Stomach (tissue), 9 donors: ENCODE measurements around the gene MRE11. TPM values are rescaled to one million over a fixed set of nuclear protein-coding genes. Genes with fewer than 3 reads are reported as not detected.

ENCODE experiments used
- DNase-seq, 2 donors: peaks; one replicate each; pipeline versions ENCODE4 v3.0.0 to v3.0.0-alpha.2; 2013 to 2019
- H3K27ac ChIP-seq, 5 donors: fragments of 200-600 bp in 4 of 5; sonication (generic) in 4 of 5; one replicate each; pipeline ENCODE4 v1.5.1; 2013 to 2019; ENCODE audit warnings: mild to moderate bottlenecking in 1 of 5, moderate library complexity in 1 of 5
- H3K27me3 ChIP-seq, 3 donors: fragments of 200-600 bp; sonication (generic); one replicate each; pipeline ENCODE4 v1.5.1; 2017 to 2019; ENCODE audit warnings: mixed run types in 1 of 3
- H3K36me3 ChIP-seq, 4 donors: fragments of 200-600 bp; sonication (generic); 1 replicate in 3 of 4; 2 replicates in 1 of 4; pipeline ENCODE4 v1.5.1; 2016 to 2019
- H3K4me1 ChIP-seq, 4 donors: fragments of 200-600 bp; sonication (generic); one replicate each; pipeline ENCODE4 v1.5.1; 2016 to 2019
- H3K4me3 ChIP-seq, 4 donors: fragments of 200-600 bp; sonication (generic) in 3 of 4; one replicate each; pipeline ENCODE4 v1.5.1; 2016 to 2019; ENCODE audit warnings: mild to moderate bottlenecking in 1 of 4
- H3K9me3 ChIP-seq, 4 donors: fragments of 200-600 bp; sonication (generic); one replicate each; pipeline ENCODE4 v1.5.1; 2016 to 2019
- EP300 ChIP-seq: sonication (generic); formaldehyde crosslinking; IDR thresholded peaks from one replicate; pipeline ENCODE4 v1.6.1; 2017; ENCODE audit warnings: antibody characterized with exemption
- POLR2A ChIP-seq, 4 donors: fragments of 450-650 bp; IDR thresholded peaks; one replicate each; pipeline ENCODE4 v1.6.1; 2016; ENCODE audit warnings: antibody characterized with exemption in 4 of 4, control low read depth in 2 of 4, mild to moderate bottlenecking in 1 of 4, moderate library complexity in 1 of 4
- POLR2AphosphoS5 ChIP-seq, 3 donors: sonication (generic); formaldehyde crosslinking; IDR thresholded peaks; one replicate each; pipeline ENCODE4 v1.6.1; 2016; ENCODE audit warnings: antibody characterized with exemption in 3 of 3
- WGBS, 5 donors: extraction: QIAGEN DNeasy Blood & Tissue Kit in 3 of 5; methylation state at CpG; one replicate each; pipeline versions ENCODE4 v1.1.5 to v1.1.7; 2013 to 2018; 5-methylcytosine and 5-hydroxymethylcytosine counted together
- intact Hi-C: fragments of 100-400 bp; cut with DNase I; formaldehyde crosslinking; loops from one replicate; pipeline ENCODE4 v1.15.1; 2023; ENCODE audit warnings: low total_unique reads
- polyA plus RNA-seq, 3 donors: library from polyadenylated mRNA; stranded (reverse); fragments of 200-250 nt; gene quantifications; one replicate each; pipeline ENCODE4 v1.2.3, GENCODE V29; 2013
- total RNA-seq, 5 donors: library from RNA; depleted of rRNA; stranded (reverse); fragments of >200 nt; gene quantifications; one replicate each; pipeline versions ENCODE4 v1.1.0 to v1.2.3, GENCODE V29; 2014 to 2016
- TF ChIP-seq, protein P1 (sequence below), 7 experiments: fragments of 450-650 bp in 4 of 7; fragments of 200-600 bp in 3 of 7; sonication (generic) in 3 of 7; IDR thresholded peaks; one replicate each; pipeline ENCODE4 v1.5.1; 2016 to 2019; ENCODE audit warnings: antibody characterized with exemption in 7 of 7, control low read depth in 2 of 7, mild to moderate bottlenecking in 1 of 7
- donor health status: healthy with polysubstance abuse.
- donor health status: Bipolar disorder and iron deficiency.
- donor health status: healthy.

The MRE11 gene
- total and polyA plus RNA-seq, 8 donors, result 1.5 to 39.3 (median 6.3) TPM

DNA sequence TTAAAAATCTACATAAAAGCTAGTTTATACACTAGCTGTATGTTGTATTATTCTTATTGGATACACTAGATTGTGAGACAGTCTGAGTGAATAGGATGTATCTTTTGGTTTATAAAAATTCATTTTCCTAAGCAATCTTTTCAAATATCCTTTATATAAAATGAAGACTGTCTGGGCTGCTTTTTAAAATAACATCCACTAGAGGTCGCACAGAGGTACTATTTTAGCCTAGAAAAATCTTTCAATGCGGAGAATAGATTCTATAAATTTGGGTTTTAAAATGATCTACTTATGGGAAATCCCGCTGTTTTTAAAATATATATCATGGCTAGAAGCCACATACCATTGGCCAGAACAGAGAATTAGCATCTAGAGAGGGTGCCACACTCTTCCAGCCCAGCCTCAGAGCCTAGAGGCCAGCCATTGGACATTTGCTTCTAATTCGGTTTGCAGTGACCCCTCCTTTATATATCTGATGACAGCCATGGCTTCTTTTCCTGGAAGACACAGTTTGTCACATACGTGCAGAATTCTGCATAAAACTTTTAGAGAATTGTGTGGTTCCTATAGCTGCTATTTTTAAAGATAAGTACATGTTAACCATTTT is 25.9 kb upstream of the MRE11 start:
- peak in 1 of 2 donors; percentile 68 for DNase-seq
- Histone ChIP-seq H3K27ac (no peak overlapping the region), H3K27me3 (no peaks in the 10 kb centered on the region), H3K4me3 (no peak overlapping the region), H3K9me3 (no peaks in the 10 kb centered on the region), H3K4me1 (peaks cover 0 to 7% (median 0%) of the 10 kb centered on the region in 4 donors), H3K36me3 (no peaks in the 10 kb centered on the region)
- intact Hi-C loops, result loop anchor here (5.0 kb wide), 1 partner anchor 78 kb away; no protein-coding TSS in a partner anchor
- 1 to 13% (median 8%) methylated on average over 5 of the region's 5 CpGs for WGBS, 5 donors
- TF ChIP-seq POLR2A (IDR thresholded peaks at IDR 0.05), result no peak
- TF ChIP-seq POLR2AphosphoS5 (IDR thresholded peaks at IDR 0.05), result no peak
- TF ChIP-seq, protein P1, sequence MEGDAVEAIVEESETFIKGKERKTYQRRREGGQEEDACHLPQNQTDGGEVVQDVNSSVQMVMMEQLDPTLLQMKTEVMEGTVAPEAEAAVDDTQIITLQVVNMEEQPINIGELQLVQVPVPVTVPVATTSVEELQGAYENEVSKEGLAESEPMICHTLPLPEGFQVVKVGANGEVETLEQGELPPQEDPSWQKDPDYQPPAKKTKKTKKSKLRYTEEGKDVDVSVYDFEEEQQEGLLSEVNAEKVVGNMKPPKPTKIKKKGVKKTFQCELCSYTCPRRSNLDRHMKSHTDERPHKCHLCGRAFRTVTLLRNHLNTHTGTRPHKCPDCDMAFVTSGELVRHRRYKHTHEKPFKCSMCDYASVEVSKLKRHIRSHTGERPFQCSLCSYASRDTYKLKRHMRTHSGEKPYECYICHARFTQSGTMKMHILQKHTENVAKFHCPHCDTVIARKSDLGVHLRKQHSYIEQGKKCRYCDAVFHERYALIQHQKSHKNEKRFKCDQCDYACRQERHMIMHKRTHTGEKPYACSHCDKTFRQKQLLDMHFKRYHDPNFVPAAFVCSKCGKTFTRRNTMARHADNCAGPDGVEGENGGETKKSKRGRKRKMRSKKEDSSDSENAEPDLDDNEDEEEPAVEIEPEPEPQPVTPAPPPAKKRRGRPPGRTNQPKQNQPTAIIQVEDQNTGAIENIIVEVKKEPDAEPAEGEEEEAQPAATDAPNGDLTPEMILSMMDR (IDR thresholded peaks at IDR 0.05), result peak in 4 of 7 experiments; percentile 50 to 76 (median 61)

DNA sequence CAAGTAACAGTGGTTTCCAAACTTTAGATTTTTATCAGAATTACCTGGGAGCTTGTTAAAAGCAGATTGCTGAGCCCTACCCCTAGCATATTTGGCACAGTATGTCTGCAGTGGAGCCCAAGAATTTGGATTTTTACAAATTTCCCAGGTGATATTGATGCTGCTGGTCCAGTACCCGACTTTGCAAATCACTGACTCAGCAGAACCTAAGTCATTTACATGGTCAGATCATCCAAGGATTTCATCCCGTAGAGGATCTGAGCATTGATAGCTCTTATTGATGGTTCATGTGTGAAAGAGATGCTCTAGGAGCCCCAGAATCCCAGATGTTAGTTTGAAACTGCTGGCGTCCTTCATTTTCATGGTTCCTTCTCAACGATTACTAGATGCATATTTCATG is 24.7 kb upstream of the MRE11 start:
- Histone ChIP-seq H3K27ac (no peak overlapping the region), H3K4me3 (no peak overlapping the region), H3K4me1 (peaks cover 0 to 9% (median under 1%) of the 10 kb centered on the region in 4 donors), H3K27me3 (no peaks in the 10 kb centered on the region), H3K36me3 (no peaks in the 10 kb centered on the region), H3K9me3 (no peaks in the 10 kb centered on the region)
- TF ChIP-seq POLR2A (IDR thresholded peaks at IDR 0.05), result no peak
- TF ChIP-seq EP300, result no peak
- TF ChIP-seq, protein P1 (IDR thresholded peaks at IDR 0.05), result no peak
- no peak for TF ChIP-seq POLR2AphosphoS5 (IDR thresholded peaks at IDR 0.05)
- intact Hi-C loops, result loop anchor here (5.0 kb wide), 1 partner anchor 79 kb away; no protein-coding TSS in a partner anchor
- no peak for DNase-seq
- 65 to 83% (median 75%) methylated on average over 4 of the region's 4 CpGs for WGBS, 5 donors

DNA sequence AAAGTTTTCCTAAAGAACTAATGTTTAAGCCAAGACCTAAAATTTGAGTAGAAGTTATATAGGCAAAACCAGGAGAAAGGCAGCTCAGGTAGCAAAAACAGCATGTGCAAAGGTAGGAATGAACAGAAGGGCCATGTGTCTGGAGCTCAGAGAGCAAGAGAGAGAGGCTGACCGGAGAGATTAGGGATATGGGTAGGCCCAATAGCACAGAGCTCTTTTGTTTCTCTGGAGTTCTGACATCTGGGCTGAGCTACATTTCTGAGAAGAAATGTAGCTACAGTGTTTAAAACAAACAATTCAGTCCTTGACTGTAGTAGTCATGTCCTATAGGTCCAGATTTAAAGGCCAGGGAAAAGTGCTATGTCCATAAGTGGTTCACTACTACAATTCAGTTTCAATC is 23.1 kb upstream of the MRE11 start:
- no peaks in the 10 kb centered on the region for H3K36me3 ChIP-seq
- H3K27ac ChIP-seq, result no peak overlapping the region
- H3K27me3 ChIP-seq, result peaks cover 0 to 6% (median 0%) of the 10 kb centered on the region in 3 donors
- 4 to 35% (median 30%) methylated on average over 1 of the region's 1 CpG for WGBS, 5 donors
- DNase-seq, result no peak
- no peaks in the 10 kb centered on the region for H3K9me3 ChIP-seq
- TF ChIP-seq, protein P1 (IDR thresholded peaks at IDR 0.05), result no peak
- no peak for TF ChIP-seq EP300
- no peak for TF ChIP-seq POLR2AphosphoS5 (IDR thresholded peaks at IDR 0.05)
- no peak for TF ChIP-seq POLR2A (IDR thresholded peaks at IDR 0.05)
- no peak overlapping the region for H3K4me3 ChIP-seq
- intact Hi-C loops, result loop anchor here (5.0 kb wide), 1 partner anchor 81 kb away; no protein-coding TSS in a partner anchor
- H3K4me1 ChIP-seq, result peaks cover 5 to 25% (median 15%) of the 10 kb centered on the region in 4 donors

DNA sequence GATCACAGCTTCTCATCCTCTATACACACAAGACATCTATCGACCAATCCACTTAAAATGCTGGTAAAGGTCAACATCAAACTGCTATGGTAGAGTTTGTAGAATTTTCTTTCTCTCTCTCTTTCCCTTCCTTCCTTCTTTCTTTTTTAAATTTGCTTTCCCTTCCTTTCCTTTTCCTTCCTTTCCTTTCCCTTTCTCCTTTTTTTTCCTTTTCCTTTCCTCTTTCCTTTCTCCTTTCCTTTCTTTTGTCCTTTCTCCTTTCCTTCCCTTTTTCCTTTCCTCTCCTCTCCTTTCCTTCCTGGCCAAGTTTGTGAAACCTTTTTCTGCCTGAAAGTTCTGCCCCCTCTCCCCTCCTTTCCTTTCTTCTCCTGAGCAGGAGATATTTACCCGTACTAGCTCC is 21.8 kb upstream of the MRE11 start:
- no peaks in the 10 kb centered on the region for H3K36me3 ChIP-seq
- H3K4me3 ChIP-seq, result no peak overlapping the region
- 78 to 95% (median 85%) methylated on average over 2 of the region's 2 CpGs for WGBS, 5 donors
- intact Hi-C loops, result loop anchor here (5.0 kb wide), 1 partner anchor 82 kb away; no protein-coding TSS in a partner anchor
- TF ChIP-seq, protein P1 (IDR thresholded peaks at IDR 0.05), result no peak
- no peak for TF ChIP-seq POLR2A (IDR thresholded peaks at IDR 0.05)
- no peak for TF ChIP-seq POLR2AphosphoS5 (IDR thresholded peaks at IDR 0.05)
- no peak for TF ChIP-seq EP300
- peaks cover 0 to 6% (median 4%) of the 10 kb centered on the region in 3 donors for H3K27me3 ChIP-seq
- peaks cover 6 to 27% (median 15%) of the 10 kb centered on the region in 4 donors for H3K4me1 ChIP-seq
- no peak overlapping the region for H3K27ac ChIP-seq
- DNase-seq, result no peak
- H3K9me3 ChIP-seq, result no peaks in the 10 kb centered on the region
